Adrenal gland (tissue), 5 donors: Measurements from ENCODE around the gene ZNF439.

Source experiments
- CTCF ChIP-seq, 6 experiments: fragments of 450-650 bp in 4 of 6; fragments of 200-600 bp in 2 of 6; sonication (generic) in 1 of 6; IDR thresholded peaks; 1 replicate in 5 of 6; 2 replicates in 1 of 6; pipeline versions ENCODE4 v1.5.1 to v1.8.0; 2016 to 2021; ENCODE audit warnings: antibody characterized with exemption in 6 of 6, mild to moderate bottlenecking in 2 of 6, moderate library complexity in 1 of 6
- POLR2A ChIP-seq, 2 donors: fragments of 450-650 bp; IDR thresholded peaks; one replicate each; pipeline ENCODE4 v1.6.1; 2017; ENCODE audit warnings: antibody characterized with exemption in 2 of 2, mild to moderate bottlenecking in 2 of 2, moderate library complexity in 1 of 2
- donor health status: DM: no; HTN: no; CAD: no.

- TF ChIP-seq POLR2A (IDR thresholded peaks at IDR 0.05) (no peak), CTCF (IDR thresholded peaks at IDR 0.05) (no peak)
Observed at GRCh38 chr19:11860721-11861120, 12.2 kb downstream of the ZNF439 start.
